GM21737 (cell line): Measurements from ENCODE around the gene PHACTR1.

Experiments used
- ATAC-seq: cut with Tn5 transposase; IDR thresholded peaks from one replicate; pipeline ENCODE4 v1.9.1; 2021; ENCODE audit warnings: mild to moderate bottlenecking, moderate library complexity; ENCODE audit not compliant: unreplicated experiment

Gene PHACTR1

DNA sequence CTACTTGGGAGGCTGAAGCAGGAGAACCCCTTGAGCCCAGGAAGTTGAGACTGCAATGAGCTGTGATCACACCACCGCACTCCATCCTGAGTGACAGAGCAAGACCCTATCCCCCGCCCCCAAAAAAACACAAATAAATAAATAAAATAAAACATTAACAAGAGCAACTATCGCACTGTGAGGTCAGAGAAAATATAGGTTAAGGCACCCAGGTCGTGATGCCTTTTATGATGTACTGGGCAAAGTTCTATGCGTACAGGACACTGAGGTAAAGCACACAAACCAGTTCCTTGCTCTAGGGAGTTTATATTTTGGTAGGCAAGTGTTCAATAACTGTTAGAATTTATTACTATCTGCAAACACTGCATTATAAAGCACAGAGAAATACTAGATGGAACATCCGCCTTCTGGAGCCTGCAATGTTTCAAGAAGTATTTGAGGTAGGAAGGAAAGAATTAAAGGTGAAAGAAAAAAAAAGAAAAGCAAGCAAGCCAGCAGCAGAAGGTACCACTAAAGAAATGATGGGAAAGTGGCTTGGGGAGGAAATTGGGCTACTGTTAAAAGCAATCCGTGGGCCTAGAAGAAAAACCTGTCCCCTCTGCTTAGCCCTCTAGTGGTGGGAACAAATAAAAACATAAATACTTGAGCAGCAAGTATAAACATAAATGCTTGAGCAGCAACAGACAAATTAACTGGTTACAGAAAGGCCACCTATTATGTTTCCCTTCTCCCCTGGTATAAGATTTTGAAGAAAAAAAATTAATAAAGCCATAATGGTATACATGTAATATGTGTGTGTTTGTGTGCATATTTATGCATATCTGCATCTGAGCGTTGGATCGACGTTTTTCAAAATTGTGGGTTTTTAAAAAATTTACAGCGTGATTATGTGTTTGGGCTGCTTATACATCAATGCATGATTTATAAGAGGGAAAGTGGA is 128.0 kb downstream of the PHACTR1 start:
- ATAC-seq = no peak

DNA sequence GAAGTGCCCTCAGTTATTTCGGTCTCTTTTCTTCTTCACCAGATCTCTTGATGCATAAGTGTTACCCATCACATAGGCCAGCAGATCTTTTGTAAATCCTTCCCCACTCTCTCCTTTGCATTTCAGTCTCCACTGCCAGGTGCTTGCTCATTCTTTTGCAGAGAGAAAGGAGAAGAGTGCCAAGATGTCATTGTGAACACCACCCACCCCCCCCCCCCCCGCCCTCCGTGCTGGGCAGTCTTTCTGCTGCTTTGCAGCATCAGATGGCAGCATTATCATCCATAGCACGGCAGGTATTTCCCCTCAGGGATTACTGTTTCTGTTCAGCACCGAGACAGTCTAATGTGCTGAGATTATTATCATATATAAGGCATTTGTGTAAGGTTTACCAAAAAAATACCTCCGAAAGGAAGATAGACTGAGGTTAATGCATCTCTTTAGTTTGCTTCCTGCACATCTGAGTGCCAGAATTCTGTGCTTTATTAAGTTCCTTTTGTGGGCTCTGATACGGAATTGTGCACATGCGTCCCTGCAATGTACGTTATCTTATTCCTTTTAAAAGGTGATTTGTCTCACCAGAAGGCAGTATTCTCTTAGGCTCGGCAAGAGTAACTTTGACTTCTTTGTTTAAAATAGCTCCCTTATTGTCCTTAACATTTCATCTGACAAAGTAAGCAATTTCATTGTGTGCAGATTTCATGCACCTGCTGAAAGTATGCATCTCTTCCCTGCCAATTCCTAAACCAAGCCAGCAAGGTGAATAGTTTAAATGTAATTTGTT is 128.8 kb downstream of the PHACTR1 start:
- ATAC-seq = no peak

DNA sequence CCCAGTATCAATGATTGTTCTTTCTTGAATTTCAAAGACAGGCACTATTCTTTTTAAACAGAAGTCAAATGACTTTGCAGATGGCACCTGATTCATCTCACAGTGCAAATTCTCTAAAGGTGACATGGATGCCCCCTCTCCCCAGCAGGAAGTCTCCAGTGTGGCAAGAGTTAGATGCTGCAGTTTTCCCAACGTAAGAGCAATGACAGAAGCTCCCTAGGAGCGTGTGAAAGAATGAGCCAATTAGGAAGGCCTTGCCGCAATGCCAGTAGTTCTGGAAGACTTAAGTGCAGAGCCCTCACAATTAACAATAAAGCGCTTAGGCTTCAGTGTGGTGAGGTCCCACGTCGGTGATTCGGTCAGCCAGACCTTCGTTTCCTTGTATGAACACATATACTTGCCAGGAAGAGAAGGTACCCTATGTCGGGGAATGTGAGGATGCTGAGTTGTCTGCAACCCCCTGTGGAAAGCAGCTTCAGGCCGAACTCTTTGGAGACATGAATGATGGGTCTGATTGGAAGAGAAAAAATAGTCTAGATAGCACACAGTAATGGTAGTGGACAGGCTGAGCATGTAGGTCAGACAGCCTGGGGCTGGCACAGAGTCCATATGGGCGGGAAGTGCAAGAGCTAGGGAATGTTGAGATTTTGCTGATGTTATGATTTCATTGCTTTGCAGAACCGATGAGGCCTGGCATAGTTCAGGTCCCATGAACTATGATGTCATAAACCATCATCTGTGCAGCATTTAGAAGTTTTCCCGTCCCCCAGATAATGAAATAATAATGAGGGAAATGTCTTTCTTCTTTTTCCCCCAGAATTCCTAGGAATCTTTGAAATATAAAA is 132.6 kb downstream of the PHACTR1 start:
- ATAC-seq = no peak

DNA sequence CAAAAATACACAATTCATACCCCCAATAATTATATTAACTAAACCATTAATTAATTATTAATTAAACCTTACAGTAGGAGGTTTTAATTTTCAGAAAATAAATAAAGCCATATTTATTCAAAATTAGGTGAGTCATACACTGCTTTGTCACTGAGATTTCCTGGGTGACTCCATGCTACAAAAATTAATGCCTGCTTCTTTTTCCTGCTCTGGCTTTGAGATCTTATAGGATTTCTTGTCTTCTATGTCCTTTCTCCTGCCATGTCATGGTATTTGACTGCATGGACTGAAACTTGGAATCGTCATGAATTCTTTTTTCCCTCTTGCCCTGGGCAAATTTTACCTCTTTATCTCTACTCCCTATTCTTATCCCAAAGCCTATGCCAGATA is 133.2 kb downstream of the PHACTR1 start:
- no peak for ATAC-seq

DNA sequence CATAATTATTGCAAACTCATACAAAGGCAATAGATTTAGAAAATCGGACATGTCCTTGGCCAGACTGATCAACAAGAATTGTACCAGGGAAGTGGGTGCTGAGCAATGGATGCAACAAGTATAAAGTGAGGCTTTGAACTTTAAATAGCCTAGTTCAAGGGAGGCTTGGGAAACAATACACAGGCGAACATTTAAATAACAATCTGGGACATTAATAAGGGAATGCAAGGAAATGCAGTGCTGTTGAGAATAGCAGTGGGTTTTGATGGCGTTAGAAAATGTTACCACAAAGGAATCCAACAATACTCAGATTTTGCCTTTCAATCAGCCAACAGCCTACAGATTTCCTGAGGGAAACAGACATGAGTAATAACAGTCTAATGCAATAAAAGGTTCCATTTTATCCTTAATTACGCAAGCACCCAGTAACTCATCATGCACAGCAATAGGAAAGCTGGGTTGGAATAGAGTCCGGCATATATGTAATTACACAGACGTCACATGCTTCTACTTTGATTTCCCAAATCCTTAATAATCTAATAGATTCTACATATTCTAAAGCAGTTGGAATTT is 134.6 kb downstream of the PHACTR1 start:
- no peak for ATAC-seq

DNA sequence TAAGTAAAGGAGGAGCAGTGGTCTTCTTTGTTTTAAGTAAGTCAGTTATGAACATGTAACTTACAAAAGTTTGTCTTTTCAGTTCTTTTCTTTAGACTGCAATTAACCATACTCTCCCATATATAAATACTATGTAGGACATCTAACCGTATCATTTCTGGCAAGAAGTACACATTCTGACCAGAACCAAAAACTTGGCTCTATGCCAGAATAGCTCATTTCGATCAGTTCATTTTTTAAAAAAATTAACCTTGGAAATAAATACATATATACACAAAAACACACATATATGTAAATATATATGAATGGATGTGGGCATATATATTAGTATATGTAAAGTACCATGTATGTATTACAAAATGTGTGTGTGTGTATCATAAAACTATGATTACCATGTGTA is 145.0 kb downstream of the PHACTR1 start:
- no peak for ATAC-seq

DNA sequence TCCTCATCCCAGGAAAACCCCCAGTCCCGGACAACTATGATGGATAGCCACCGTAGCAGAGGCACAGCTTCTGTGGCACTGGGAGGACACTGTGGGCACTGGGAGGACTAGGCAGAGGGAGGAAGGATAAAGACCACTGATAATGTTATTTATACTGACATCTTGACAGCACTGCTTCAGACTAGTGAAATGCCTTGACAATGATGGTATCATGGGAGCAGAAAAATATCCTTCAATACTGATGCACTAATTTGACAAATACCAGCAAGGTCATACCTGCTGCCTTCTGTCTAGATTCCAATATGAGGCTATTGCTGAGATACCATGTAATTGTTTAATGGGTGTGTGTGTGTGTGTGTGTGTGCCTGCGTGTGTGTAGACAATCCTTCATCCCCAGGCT is 148.6 kb downstream of the PHACTR1 start:
- no peak for ATAC-seq

DNA sequence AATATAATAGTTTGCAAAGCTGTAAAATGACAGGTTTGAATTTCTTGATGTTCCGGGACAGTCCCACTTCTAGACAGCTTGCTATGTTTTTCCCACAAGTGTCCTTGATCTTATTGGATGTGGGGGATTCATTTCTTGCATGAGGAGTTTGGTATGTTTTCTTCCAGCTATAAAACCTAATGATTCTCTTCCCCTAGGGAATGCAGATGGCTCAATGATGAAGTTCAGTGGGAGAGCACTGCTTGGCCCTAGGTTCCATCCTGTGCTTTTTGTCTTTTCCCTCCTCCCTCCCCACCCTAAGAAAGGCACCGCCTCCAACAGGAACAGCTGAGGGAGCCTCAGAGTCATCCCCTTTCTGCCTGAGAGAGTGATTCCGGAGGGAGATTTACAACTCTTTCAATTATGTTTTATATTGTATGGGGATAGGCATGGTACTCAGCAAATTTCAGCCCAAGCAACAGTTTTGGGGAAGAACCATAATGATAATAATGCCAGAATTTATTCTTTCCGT is 149.2 kb downstream of the PHACTR1 start:
- no peak for ATAC-seq

DNA sequence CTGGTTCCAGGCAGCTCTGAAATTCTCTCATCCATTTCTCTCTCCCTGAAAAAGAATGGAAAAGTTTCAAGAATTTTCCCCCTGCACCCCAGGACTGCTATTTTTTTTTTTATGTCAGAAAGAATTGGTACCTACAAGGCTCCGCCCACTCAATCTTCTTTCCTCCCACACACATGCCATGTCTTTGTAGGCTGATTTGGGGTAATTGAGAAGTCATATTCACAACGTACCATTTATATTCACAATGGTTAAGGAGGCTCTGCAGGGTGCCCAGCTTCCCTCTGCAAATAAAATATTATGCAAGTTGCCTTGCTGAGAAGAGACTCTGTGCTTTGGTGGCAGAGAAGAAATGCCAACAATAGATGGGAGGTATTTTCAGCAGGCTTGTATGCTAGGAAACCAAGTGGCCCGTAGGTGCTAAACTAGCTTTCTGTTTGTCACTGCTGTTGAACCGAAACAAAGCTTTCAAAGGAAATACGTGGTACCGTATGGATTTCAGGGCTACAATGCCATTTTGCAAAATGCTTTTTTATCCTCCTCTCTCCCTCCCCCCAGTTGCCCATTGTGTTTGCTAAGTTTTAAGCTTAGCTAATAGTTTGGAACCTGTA is 150.0 kb downstream of the PHACTR1 start:
- ATAC-seq = no peak

DNA sequence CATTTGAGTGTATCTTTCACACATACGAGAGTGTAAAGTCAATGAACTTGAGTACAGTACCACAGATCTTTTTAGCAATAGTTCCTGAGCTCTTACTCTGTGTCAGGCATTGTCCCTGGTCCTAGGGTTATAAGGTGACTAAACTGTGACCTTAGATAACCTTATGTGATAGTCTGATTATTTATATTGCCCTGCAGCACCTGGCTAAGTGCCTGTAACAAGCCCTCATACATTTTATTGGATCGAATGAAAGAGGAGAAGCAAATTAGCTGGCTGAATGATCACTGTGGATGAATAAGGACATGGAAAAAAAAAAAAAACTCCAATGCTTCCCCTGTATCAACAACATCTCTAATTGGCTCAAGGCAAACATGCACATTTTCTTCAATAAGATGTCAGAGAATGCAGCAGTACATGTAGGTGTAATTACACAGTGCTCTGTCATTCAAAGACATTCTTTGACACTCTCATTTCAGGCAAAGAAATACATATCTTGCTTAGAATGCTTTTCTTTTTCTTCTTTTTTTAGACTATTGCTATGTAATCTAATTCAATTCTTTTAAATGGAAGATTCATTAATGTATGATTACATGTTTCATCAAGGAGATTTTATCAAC is 153.4 kb downstream of the PHACTR1 start:
- ATAC-seq = no peak

DNA sequence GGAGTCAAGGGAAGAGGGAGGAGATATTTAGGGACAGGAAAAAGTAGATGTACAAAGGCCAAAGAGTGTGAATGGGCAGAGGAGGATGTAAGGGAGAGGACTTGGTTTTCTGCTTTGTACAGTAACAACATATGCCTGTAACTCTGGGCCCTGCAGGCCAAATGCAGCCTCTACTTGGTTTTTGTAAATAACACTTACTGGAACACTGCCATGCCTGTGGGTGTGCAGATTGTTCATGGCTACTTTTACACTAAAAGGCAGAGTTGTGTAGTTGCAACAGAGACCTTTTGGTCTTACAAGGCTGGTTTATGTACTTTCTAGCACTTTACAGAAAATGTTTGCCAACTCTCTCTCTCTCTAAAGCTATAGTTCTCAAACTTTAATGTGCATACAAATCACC is 157.1 kb downstream of the PHACTR1 start:
- no peak for ATAC-seq

DNA sequence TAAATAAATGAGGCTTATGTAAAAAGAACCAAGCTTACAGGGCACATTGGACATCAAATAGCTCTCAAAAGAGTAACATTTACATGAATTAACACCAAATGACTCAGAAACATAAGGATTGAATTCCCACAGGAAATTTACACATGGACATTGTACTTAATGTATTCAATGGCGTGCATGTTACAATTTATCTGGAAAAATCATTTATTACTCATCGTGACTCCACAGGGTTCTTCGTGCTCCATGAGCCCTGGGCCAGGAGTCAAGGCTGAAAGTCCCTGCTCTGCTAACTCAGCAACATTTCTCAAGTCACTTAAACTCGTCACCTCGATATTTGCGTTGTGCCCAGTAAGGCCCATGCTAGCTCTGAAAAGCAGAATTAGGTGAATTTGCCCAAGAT is 158.5 kb downstream of the PHACTR1 start:
- no peak for ATAC-seq

DNA sequence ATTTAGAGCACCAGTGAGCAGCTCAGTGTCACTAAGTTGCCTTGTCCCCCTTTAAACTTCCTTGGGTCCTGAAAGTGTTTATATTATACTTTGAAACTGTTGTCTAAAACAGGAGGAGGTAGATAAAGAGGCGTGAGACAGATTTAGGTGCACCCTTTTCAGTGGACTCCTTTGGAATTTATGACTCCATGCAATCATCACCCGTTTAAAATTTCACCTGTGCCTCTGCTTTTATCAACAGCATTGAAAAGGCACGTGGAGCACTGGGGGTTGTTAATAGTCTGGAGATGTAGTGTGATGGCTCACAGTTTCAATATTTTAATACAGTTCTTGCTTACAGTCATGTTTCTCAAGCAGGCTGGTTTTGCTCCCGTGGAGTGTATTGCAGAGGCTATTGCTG is 162.2 kb downstream of the PHACTR1 start:
- no peak for ATAC-seq

DNA sequence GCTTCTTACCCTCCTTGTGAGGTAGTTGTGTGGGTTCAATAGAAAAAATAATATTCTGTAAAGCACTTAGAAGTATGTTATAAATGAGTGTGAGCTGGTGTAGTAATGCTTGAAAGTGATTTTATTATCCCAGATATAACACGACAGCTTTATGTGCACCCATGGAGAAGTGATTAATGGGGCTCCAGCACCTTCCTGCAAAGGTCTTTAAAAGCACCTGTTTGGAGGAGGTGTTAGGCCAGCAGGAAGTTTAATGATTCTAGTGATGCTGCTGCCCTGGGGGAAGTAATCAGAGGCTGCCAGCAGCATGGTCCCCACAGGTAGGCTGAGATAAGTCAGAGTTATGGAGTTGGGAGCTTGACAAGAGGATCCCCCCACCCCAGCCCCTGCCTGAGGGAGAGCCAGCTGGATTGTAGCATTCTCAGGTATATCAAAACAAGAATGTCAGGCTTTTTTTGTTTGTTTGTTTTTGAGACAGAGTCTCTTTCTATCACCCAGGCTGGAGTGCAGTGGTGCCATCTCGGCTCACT is 166.3 kb downstream of the PHACTR1 start:
- no peak for ATAC-seq

DNA sequence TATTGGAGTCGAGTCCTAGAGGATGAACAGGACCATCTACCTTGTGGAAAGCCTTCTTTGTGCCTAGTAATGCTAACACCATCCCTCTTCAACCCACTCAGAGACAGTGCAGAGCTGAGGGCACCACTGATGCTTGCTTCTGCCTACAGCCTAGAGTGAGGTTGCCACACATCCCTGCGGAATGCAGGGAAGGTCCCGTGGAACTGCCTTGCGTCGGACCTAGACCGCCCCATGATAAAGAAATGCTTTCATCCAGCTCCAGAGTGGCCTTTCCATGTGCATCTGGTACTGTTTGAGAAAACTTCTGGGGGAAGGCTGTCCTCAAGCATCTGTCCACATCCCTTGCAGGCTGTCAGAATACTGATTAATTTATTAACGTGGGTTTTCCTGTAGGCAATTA is 168.4 kb downstream of the PHACTR1 start:
- ATAC-seq = no peak

DNA sequence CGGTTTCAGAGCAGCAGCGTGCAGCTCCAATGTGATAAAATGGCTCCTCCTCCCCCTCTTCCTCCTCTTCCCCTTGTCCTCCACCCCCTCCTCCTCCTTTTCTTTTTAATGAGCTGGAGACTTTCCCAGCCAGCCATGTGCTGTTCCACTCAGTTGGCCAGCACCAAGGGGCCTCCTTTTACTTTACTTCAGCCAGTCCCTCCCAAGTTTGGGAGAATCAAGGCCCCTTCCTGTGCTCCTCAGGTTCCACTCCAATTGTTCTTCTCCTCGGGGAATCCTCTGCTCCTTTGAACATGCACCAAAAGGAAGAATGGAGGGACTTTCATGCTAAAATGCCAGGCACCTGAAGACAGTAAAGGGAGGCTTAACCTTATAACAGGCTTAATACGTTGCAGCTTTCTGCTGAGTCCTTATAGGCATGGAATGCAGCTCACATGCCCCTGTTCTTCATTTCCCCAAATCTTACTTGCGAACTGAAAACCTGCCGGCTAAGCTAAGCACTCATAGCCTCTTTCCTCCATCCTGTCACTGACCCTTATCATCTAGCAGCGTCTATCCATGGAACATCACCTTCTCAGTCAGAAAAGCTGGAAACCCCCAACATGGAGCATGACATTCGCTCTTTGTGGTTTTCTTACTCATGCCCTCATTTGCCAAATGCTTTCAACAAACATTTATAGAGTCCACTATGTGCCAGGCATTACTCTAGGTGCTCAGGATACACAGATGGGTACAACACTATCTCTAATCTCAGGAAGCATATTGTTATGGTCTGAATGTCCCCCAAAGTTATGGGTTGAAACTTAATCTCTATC is 170.6 kb downstream of the PHACTR1 start:
- no peak for ATAC-seq

DNA sequence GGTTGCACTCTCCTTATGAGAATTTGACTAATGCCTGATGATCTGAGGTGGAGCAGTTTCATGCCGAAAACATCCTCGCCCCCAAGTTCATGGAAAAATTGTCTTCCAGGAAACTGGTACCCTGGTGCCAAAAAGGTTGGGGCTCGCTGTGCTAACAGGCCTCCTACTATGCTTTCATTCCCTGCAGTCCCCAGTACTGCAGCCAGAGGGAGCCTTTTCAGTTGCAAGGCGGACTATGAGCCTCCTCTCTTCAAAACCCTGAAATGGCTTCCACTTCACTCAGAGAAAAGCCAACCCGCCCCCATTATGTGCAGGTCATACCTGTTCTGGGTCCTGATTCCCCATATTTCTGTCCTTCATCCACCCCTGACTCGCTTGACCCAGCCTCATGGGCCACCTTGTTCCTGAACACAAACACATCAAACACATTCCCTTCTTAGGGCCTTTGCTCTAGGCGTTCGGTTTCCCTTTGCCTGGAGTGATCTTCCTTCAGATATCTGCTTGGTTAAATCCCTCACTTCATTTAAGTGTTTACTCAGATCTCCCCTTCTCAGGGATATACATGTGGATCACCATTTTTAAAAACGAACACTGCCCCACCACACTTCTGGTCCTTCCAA is 173.7 kb downstream of the PHACTR1 start:
- no peak for ATAC-seq

DNA sequence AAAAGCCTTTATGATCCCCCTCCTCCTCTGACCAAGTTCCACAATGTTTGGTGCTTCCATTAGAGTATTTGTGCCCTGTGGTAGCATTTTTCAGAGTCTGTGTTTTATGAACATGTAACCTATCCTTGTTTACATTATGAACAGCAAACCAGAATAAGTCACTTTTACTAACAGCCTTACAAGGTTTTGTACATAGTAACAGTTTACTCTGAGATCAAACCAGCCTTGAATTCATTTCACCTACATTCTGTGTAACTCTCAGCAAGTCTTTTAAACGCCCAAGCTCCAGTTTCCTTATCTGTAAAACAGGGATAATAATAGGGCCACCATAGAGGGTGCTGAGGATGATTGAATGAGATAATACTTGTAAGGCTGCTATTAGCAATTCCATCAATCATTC is 175.0 kb downstream of the PHACTR1 start:
- no peak for ATAC-seq
